ENCODE measurements around the gene TUBAL3.

TUBAL3 gene

GRCh38 chr10:5373891-5374611, 30.6 kb downstream of the TUBAL3 start:
- DNase-seq = no peak

- DNase-seq = no peak
These were observed 31.3 kb downstream of the TUBAL3 start for GRCh38 chr10:5373307-5373706.

- no peak for DNase-seq
These were observed 33.9 kb downstream of the TUBAL3 start for GRCh38 chr10:5370493-5371352.

GRCh38 chr10:5369362-5370158, 35.1 kb downstream of the TUBAL3 start:
- no peak for DNase-seq

- no peak for DNase-seq
These were observed 38.7 kb downstream of the TUBAL3 start for GRCh38 chr10:5365928-5366327.

GRCh38 chr10:5364890-5365338, 39.7 kb downstream of the TUBAL3 start, which contains the start of gene UCN3:
Gene UCN3 (plus strand): TSS chr10:5364966. CDS start chr10:5373721, 8,755 bp downstream.
- DNase-seq = no peak

- DNase-seq = no peak
These were observed 40.3 kb downstream of the TUBAL3 start for GRCh38 chr10:5364374-5364773.

GRCh38 chr10:5362873-5363272, 41.8 kb downstream of the TUBAL3 start:
- DNase-seq = no peak

GRCh38 chr10:5361966-5362365, 42.7 kb downstream of the TUBAL3 start:
- no peak for DNase-seq

GRCh38 chr10:5360318-5360915, 44.2 kb downstream of the TUBAL3 start:
- no peak for DNase-seq

- no peak for DNase-seq
These were observed 48.3 kb downstream of the TUBAL3 start for GRCh38 chr10:5356302-5356763.

- DNase-seq = no peak
These were observed 48.9 kb downstream of the TUBAL3 start for GRCh38 chr10:5355594-5356301.

GRCh38 chr10:5354068-5354467, 50.6 kb downstream of the TUBAL3 start:
- no peak for DNase-seq

GRCh38 chr10:5349362-5349761, 55.3 kb downstream of the TUBAL3 start:
- DNase-seq = no peak

- DNase-seq = no peak
These were observed 57.7 kb downstream of the TUBAL3 start for GRCh38 chr10:5346881-5347280.

GRCh38 chr10:5344746-5345145, 59.9 kb downstream of the TUBAL3 start:
- DNase-seq = no peak

GRCh38 chr10:5343979-5344378, 60.6 kb downstream of the TUBAL3 start:
- no peak for DNase-seq

- no peak for DNase-seq
These were observed 61.1 kb downstream of the TUBAL3 start for GRCh38 chr10:5343561-5343960.

All from activated CD4-positive, alpha-beta T cell treated with anti-CD3 and anti-CD28 coated beads, Interleukin-2, amount 50 U/mL, for 4 hours (primary cell).